A673 (cell line): ENCODE results near the gene USP3.

Experiments used
- EZH2 ChIP-seq: fragments of 200-600 bp; sonication (generic); IDR thresholded peaks from 2 replicates; pipeline ENCODE4 v1.6.1; 2017; ENCODE audit warnings: borderline replicate concordance, low read depth, mild to moderate bottlenecking, mixed read lengths, antibody characterized with exemption, low read length; ENCODE audit not compliant: poor library complexity, severe bottlenecking
- TF ChIP-seq, protein P1 (sequence below): fragments of 300-800, 200-600 bp; sonication (generic); conservative IDR thresholded peaks from 2 replicates; pipeline ENCODE4 v1.5.1; 2017; ENCODE audit warnings: low read depth, mild to moderate bottlenecking, antibody characterized with exemption, low read length, moderate library complexity, mixed read lengths

DNA sequence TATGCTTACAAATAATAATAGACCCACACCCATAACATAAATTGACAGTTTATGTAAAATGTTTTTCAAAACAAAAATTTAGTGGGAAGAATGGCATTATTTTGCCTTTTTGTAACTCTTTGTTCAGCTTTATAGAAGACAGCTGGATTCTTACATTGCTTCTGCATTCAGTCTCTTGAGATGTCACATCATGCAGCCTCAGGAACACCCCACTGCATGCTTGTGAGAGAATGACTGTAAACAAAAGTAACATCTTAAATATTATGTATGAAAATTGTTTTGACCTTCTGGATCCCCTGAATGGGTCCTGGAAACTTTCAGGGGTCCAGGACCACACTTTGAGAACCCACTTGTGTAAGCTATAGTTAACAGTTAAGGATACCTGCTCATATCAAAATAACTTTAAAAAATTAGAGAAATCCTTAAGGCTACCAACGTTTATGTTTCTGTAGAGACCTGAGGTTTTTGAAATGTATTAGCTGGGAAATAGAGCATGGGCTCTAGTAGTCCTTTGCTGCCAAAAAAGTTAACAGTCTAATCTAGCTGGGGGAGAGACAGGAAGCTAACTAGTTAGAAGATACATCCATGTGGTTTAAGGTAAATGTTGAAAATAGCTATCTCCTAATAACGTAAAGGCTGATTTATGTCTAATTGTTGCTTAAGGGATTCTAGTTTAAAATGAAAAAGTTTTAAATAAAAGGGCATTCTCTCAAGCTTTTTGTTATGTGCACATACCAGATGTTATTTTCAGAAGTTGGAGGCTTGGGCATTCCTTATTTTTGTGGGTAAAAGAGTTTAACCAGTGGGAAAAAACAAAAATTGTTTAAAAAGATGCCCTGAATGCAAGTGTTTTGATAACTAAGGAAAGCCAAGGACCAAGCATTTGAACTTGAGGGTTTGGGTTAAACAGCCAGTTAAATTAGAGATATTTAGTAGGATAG, 3.8 kb downstream of the USP3 start:
- TF ChIP-seq, protein P1, sequence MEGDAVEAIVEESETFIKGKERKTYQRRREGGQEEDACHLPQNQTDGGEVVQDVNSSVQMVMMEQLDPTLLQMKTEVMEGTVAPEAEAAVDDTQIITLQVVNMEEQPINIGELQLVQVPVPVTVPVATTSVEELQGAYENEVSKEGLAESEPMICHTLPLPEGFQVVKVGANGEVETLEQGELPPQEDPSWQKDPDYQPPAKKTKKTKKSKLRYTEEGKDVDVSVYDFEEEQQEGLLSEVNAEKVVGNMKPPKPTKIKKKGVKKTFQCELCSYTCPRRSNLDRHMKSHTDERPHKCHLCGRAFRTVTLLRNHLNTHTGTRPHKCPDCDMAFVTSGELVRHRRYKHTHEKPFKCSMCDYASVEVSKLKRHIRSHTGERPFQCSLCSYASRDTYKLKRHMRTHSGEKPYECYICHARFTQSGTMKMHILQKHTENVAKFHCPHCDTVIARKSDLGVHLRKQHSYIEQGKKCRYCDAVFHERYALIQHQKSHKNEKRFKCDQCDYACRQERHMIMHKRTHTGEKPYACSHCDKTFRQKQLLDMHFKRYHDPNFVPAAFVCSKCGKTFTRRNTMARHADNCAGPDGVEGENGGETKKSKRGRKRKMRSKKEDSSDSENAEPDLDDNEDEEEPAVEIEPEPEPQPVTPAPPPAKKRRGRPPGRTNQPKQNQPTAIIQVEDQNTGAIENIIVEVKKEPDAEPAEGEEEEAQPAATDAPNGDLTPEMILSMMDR, result no peak
- TF ChIP-seq EZH2, result no peak
